NCI-H748 (cell line): ENCODE results near the gene POC1A.
"Not testable (repeated sequence)": the region's sequence is repeated elsewhere in the genome, so short reads cannot be mapped to it uniquely, and the experiment has no call there.

Experiments
- DNase-seq: peaks from one replicate; lab custom pipeline; 2025; ENCODE audit not compliant: unreplicated experiment; lab: John Stamatoyannopoulos, UW

Gene POC1A

DNA sequence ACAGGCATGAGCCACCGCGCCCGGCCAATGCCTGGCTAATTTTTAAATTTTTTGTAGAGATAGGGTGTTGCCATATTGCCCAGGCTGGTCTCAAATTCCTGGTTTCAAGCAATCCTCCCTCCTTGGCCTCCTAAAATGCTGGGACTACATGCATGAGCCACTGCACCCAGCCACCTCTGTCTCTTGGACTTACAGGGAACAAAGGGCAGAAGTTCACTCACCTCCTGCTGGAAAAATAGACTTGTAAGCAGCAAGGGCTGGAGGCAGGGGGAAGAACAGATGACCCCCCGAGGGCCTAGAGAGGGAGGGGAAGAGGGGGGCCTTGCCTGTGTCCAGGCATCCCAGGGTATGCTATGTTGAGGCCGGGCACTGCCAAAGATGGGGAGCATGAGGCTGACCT, 120.0 kb downstream of the POC1A start:
- DNase-seq, result no peak

DNA sequence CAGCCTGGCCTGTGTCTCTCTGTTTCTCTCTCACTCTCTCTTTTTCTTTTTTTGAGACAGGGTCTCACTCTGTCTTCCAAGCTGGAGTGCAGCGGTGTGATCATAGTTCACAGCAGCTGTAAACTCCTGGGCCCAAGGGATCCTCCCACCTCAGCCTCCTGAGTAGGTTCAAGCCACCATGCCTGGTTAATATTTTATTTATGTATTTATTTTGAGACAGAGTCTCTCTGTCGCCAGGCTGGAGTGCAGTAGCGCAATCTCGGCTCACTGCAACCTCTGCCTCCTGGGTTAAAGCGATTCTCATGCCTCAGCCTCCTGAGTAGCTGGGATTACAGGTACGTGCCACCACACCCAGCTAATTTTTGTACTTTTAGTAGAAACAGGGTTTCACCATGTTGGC, 120.5 kb downstream of the POC1A start:
- not testable (repeated sequence) for DNase-seq

DNA sequence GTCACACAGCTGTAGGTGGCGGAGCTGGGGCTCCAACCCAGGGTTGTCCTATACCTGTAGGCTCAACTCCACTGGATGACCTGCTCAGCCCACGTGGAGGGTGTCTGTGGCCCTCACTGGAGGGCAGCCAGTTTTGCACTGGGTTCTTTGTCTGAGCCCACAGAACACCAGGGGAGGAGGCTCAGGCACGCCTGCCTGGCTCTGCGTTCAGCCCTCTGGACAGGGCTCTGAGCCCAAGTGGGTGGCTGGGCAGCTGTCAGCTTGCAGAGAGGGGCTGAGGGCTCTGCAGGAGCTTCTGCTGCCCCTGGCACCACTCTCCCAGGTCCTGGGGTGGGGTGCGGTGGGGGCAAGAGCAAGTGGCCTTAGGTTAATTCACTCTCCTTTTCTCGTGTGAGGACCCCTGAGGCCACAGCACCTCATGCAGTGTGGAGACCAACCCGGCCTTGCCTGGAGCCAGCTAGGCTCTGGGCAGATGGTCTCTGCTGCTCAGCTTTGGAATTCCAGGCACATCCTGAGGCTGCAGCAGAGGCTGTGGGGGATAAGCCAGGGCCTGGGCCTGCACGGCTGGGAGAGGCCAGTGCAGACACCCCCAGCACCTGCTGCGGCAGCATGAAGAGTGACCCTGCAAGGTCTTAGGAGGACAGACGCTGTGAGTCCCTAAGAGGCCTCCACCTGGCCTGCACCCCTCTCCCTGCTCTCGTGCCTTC, 121.4 kb downstream of the POC1A start:
- no peak for DNase-seq

DNA sequence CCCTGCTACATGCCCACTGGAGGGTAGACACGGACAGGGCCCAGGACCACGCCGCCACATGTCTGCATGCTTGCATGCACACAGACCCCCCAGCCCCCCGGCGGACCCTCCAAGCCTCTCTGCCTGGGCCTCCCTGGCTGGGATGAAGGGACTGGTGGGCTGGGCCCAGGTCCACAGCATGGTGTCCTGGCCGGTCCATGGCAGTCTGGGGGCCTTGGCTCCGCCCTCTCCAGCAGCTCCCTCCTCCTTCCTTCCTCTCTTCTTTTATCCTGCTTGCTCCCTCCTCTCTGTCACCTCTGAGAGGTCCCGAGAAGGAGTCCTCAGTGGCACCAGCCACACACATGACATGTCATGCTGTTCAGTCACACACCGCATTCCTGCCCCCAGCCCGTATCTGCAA, 122.3 kb downstream of the POC1A start:
- DNase-seq, result no peak

DNA sequence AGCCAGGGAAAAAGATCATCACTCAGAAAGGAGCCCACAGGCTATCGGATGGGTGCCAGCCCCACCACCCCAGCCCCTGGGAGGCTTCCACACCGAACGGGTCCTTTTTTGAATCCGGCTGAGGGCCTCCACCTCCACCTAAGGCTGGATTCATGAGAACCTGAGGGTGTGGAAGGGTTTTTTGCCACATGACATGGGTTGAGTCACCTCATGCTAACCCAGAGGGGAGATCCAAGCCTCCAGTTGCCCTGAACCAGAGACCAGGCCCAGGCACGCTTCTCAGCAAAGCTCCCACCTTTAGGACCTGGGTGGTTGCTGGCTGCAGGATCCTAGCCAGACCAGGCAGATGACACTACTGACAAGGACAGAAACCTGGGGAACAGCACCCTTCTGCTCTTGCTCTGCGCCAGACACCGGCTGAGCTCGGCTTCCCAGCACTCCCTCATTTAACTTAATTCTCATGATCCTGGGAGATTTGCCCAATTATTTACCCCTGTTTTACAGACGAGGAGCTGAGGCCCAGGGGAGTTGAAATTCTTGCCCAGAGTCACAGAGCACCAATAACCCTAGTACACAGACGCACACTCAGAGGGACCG, 123.4 kb downstream of the POC1A start:
- DNase-seq, result no peak

DNA sequence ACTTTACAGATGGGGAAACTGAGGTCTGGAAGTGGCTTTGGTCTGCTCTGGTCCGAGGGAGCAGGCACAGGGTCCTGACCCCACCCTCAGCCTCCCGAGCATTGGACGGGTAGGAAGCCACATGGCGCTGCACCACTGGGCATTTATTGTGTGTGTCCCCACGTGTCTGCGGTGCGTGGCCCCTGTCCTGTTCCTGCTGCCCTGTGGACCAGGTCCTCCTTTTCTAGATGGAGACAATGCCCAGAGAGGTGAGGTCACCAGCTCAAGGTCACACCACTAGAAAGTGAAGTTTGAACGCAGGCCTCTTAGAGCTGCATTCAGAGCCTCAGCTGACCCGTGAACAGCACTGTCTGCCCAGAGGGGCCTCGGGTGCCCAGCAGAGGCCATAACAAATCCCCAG, 124.7 kb downstream of the POC1A start:
- DNase-seq, result no peak

DNA sequence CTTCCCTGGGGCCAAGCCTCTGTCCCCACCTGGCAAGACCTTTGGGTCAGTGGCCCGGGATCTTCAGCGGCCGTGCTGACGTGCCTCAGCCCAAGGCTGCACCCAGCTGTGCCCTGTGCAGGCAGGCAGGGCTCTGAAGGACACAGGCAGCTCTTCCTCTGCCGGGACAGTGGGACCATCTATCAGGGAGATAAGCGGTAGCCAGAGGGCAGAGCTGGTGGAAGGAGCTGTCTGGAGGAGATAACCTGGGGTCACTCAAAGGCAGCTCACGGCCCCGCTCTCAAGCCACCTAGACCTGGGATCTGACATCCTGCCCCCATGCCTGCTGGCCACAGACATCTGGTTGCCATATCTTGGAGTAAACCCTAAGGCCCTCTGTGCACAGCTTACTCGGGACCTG, 125.2 kb downstream of the POC1A start:
- no peak for DNase-seq

DNA sequence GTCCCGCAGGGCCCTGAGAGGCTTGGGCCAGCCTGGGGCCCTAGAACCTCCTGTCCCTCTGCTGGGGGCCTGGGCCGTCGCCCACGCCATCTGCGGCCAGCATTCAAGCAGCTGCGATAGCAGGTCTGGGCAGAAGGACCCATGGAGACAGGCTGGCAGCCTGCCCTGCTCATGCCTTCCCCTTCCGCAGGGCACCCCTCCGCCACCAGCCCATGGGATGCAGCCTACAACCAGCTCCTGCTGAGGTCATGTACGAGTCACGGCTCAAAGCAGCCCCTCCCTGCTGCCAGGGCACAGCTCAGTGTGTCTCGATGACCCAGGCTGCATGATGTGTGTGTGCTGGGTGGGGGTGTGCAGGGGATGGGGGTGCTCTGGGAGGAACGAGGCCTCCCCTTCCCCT, 125.7 kb downstream of the POC1A start:
- no peak for DNase-seq

DNA sequence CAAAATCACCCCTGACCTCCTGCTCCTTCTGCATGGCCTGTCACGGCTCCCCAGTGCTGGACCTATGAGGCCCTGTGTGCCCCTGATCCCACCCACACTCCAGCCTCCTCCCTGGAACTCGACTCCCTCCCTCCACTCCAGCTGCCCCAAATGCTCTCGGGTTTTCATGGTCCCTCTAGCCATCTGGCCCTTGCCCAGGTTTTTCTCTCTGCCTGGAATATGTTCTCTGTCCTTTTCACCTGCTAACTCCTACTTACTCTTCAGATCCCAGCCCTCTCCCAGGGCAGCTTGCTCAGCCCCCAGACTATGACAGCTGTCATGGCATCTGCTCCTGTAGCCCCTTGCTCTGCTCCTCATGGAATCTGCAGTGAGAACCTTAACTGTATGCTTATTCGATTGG, 128.2 kb downstream of the POC1A start:
- no peak for DNase-seq

DNA sequence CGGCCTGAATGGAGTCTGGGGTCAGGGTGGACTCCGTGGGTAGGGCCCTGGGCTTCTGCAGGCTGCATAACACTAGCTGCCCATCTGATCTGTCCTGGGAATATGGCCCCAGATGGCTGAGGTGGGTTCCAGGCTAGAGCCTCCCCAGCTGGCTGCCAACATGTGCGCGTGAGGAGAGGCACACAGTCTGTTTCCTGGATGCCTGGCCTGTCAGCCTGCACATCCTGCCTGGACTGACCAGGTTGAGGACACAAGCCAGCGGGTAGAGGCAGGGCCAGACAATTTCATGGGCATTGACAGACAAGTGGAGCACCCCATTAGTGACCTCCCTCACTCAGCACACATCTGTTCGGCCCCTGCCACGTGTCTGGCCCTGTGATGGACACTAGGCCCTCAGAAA, 128.8 kb downstream of the POC1A start:
- no peak for DNase-seq
